Measurements from ENCODE around the gene NCKAP5L.

Gene NCKAP5L

DNA sequence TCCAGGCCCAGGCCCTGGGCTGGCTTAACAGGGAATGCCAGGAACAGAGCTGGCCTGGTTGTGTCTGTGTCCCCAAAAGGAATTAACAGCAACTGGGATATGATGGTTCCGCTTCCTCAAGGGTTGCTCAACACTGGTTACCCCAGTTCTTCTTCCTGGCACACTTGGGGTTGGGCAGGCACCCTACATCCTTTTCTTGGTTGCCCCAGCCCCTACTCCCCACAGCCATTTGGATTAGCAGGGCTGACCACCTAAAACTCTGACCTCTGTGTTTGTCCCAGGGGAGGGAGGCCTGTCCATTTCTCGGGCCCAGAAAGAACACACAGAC is 30.8 kb downstream of the NCKAP5L start:
- no peak for DNase-seq (ENCODE audit: low read depth, low spot score)
- H3K9me3 ChIP-seq (ENCODE audit: insufficient read depth, low read length) = no peaks in the 10 kb centered on the region
- H3K4me1 ChIP-seq (ENCODE audit: insufficient read depth, insufficient read length) = peaks cover 1% of the 10 kb centered on the region
- no peaks in the 10 kb centered on the region for H3K27me3 ChIP-seq (ENCODE audit: insufficient read depth, insufficient read length)
- no peak overlapping the region for H3K9ac ChIP-seq (ENCODE audit: insufficient read length, low read depth)
- no peak overlapping the region for H3K4me3 ChIP-seq (ENCODE audit: insufficient read length, low read depth)
- TF ChIP-seq YY1 (IDR thresholded peaks at IDR 0.05; ENCODE audit: insufficient read depth, insufficient read length) (no peak), ZNF274 (IDR thresholded peaks at IDR 0.05; ENCODE audit: low read depth, low read length) (no peak), SUZ12 (IDR thresholded peaks at IDR 0.05; ENCODE audit: extremely low read depth, insufficient read depth, insufficient read length) (no peak)
- H3K36me3 ChIP-seq (ENCODE audit: insufficient read depth, insufficient read length, low read length) = peaks cover 95% of the 10 kb centered on the region

- Histone ChIP-seq H3K4me3 (ENCODE audit: insufficient read length, low read depth) (no peak overlapping the region), H3K9me3 (ENCODE audit: insufficient read depth, low read length) (no peaks in the 10 kb centered on the region), H3K4me1 (ENCODE audit: insufficient read depth, insufficient read length) (peaks cover 1% of the 10 kb centered on the region), H3K27me3 (ENCODE audit: insufficient read depth, insufficient read length) (no peaks in the 10 kb centered on the region), H3K36me3 (ENCODE audit: insufficient read depth, insufficient read length, low read length) (peaks cover 97% of the 10 kb centered on the region), H3K9ac (ENCODE audit: insufficient read length, low read depth) (no peak overlapping the region)
- TF ChIP-seq ZNF274 (IDR thresholded peaks at IDR 0.05; ENCODE audit: low read depth, low read length) (no peak), SUZ12 (IDR thresholded peaks at IDR 0.05; ENCODE audit: extremely low read depth, insufficient read depth, insufficient read length) (no peak), YY1 (IDR thresholded peaks at IDR 0.05; ENCODE audit: insufficient read depth, insufficient read length) (no peak)
- DNase-seq (ENCODE audit: low read depth, low spot score) = no peak
Observed at GRCh38 chr12:49796606-49797448, 31.4 kb downstream of the NCKAP5L start.

GRCh38 chr12:49796155-49796554 is 32.1 kb downstream of the NCKAP5L start:
- Histone ChIP-seq H3K9ac (ENCODE audit: insufficient read length, low read depth) (no peak overlapping the region), H3K36me3 (ENCODE audit: insufficient read depth, insufficient read length, low read length) (peaks cover 97% of the 10 kb centered on the region), H3K4me1 (ENCODE audit: insufficient read depth, insufficient read length) (peaks cover 7% of the 10 kb centered on the region), H3K4me3 (ENCODE audit: insufficient read length, low read depth) (no peak overlapping the region), H3K27me3 (ENCODE audit: insufficient read depth, insufficient read length) (no peaks in the 10 kb centered on the region), H3K9me3 (ENCODE audit: insufficient read depth, low read length) (no peaks in the 10 kb centered on the region)
- no peak for DNase-seq (ENCODE audit: low read depth, low spot score)
- TF ChIP-seq SUZ12 (IDR thresholded peaks at IDR 0.05; ENCODE audit: extremely low read depth, insufficient read depth, insufficient read length) (no peak), ZNF274 (IDR thresholded peaks at IDR 0.05; ENCODE audit: low read depth, low read length) (no peak), YY1 (IDR thresholded peaks at IDR 0.05; ENCODE audit: insufficient read depth, insufficient read length) (no peak)

GRCh38 chr12:49795654-49796105 is 32.5 kb downstream of the NCKAP5L start:
- H3K9me3 ChIP-seq (ENCODE audit: insufficient read depth, low read length) = no peaks in the 10 kb centered on the region
- H3K27me3 ChIP-seq (ENCODE audit: insufficient read depth, insufficient read length) = no peaks in the 10 kb centered on the region
- no peak overlapping the region for H3K9ac ChIP-seq (ENCODE audit: insufficient read length, low read depth)
- no peak overlapping the region for H3K4me3 ChIP-seq (ENCODE audit: insufficient read length, low read depth)
- H3K36me3 ChIP-seq (ENCODE audit: insufficient read depth, insufficient read length, low read length) = peaks cover 96% of the 10 kb centered on the region
- DNase-seq (ENCODE audit: low read depth, low spot score) = no peak
- H3K4me1 ChIP-seq (ENCODE audit: insufficient read depth, insufficient read length) = peaks cover 8% of the 10 kb centered on the region
- TF ChIP-seq ZNF274 (IDR thresholded peaks at IDR 0.05; ENCODE audit: low read depth, low read length) (no peak), YY1 (IDR thresholded peaks at IDR 0.05; ENCODE audit: insufficient read depth, insufficient read length) (no peak), SUZ12 (IDR thresholded peaks at IDR 0.05; ENCODE audit: extremely low read depth, insufficient read depth, insufficient read length) (no peak)

DNA sequence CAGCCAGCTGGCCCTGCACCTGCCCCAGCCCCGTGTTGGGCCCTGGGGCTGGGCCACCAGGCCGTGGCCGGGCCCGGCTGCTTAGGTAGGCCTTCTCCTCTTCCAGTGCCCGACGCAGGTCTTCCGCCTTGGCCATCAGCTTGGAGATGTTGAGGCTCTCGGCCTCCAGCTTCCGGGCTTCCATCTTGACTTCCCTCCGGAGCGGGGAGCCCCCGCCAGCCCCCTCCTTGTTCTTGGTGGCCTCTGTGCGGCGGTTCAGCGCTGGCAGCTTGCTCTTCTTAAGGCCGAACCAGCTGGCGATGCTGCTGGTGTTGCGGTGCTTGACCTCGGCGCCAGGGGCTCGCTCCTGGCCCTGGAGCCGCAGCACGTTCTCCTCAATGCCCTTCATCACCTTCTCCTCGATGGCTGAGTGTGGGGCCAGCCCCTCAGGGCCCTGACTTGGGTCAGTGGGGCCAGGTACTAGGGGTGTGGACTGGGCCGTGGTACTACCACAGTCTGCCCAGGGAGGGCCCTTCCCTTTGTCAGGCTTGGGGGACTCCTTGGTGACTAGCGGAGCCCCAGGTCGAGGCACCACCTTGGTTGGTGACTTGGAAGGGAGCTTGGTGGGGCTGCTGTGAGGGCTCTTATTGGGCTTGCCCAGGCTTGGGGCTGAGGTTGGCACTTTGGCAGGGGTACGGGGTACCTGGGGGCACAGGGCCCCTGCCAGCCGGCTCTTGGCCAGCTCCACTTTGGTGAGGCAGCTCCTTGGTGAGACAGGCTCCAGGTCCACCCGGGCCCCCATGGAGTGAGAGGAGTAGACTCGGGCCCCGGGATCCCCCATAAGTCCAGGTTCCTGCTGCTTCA is 33.2 kb downstream of the NCKAP5L start:
- Histone ChIP-seq H3K4me1 (ENCODE audit: insufficient read depth, insufficient read length) (peaks cover 8% of the 10 kb centered on the region), H3K9ac (ENCODE audit: insufficient read length, low read depth) (no peak overlapping the region), H3K4me3 (ENCODE audit: insufficient read length, low read depth) (no peak overlapping the region), H3K27me3 (ENCODE audit: insufficient read depth, insufficient read length) (no peaks in the 10 kb centered on the region), H3K9me3 (ENCODE audit: insufficient read depth, low read length) (no peaks in the 10 kb centered on the region), H3K36me3 (ENCODE audit: insufficient read depth, insufficient read length, low read length) (peaks cover 96% of the 10 kb centered on the region)
- DNase-seq (ENCODE audit: low read depth, low spot score) = no peak
- no peak for TF ChIP-seq ZNF274 (IDR thresholded peaks at IDR 0.05; ENCODE audit: low read depth, low read length)
- TF ChIP-seq SUZ12 (IDR thresholded peaks at IDR 0.05; ENCODE audit: extremely low read depth, insufficient read depth, insufficient read length) = no peak
- TF ChIP-seq YY1 (IDR thresholded peaks at IDR 0.05; ENCODE audit: insufficient read depth, insufficient read length) = no peak

DNA sequence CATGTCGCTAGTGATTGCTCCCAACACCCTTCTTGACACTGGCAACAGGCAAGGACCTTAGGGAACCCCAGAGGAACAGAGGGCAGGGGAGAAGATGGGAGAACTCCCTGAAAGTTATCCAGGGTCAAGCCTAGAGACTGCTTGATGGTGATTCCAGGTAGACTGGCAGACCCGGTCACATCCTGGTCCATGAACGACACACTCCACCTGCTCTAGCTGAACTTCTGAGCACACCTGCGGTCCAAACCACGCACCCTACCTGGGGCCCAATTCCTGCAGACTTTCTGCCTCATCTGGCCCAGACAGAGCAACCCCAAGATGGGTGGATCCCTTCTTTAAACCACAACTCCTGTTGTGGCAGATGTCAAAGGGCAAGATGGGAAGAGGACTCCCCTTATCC is 34.2 kb downstream of the NCKAP5L start:
- Histone ChIP-seq H3K4me1 (ENCODE audit: insufficient read depth, insufficient read length) (peaks cover 6% of the 10 kb centered on the region), H3K4me3 (ENCODE audit: insufficient read length, low read depth) (no peak overlapping the region), H3K9me3 (ENCODE audit: insufficient read depth, low read length) (no peaks in the 10 kb centered on the region), H3K27me3 (ENCODE audit: insufficient read depth, insufficient read length) (no peaks in the 10 kb centered on the region), H3K9ac (ENCODE audit: insufficient read length, low read depth) (no peak overlapping the region), H3K36me3 (ENCODE audit: insufficient read depth, insufficient read length, low read length) (peaks cover 95% of the 10 kb centered on the region)
- TF ChIP-seq ZNF274 (IDR thresholded peaks at IDR 0.05; ENCODE audit: low read depth, low read length) (no peak), YY1 (IDR thresholded peaks at IDR 0.05; ENCODE audit: insufficient read depth, insufficient read length) (no peak), SUZ12 (IDR thresholded peaks at IDR 0.05; ENCODE audit: extremely low read depth, insufficient read depth, insufficient read length) (no peak)
- no peak for DNase-seq (ENCODE audit: low read depth, low spot score)

DNA sequence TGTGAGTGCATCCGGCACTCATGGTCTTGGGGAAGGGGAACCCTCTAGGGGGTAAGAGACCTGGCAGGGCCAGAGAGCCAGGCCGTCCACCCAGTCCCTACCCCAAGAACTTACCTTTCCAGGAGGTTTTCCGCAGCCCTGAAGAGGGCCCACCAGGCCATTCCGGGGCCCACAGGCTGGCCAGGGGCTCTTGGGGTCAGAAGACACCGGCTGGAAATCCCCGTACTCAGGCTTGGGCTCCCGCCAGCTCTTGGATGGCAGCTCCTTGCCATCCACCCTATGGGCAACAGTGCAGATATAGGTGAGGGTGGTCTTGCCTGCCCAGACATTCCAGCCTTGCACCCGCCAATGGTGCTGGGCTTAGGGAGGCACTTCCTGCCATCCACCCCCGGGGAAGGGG is 34.6 kb downstream of the NCKAP5L start:
- Histone ChIP-seq H3K27me3 (ENCODE audit: insufficient read depth, insufficient read length) (no peaks in the 10 kb centered on the region), H3K9ac (ENCODE audit: insufficient read length, low read depth) (no peak overlapping the region), H3K36me3 (ENCODE audit: insufficient read depth, insufficient read length, low read length) (peaks cover 91% of the 10 kb centered on the region), H3K4me1 (ENCODE audit: insufficient read depth, insufficient read length) (peaks cover 6% of the 10 kb centered on the region), H3K4me3 (ENCODE audit: insufficient read length, low read depth) (no peak overlapping the region), H3K9me3 (ENCODE audit: insufficient read depth, low read length) (no peaks in the 10 kb centered on the region)
- no peak for DNase-seq (ENCODE audit: low read depth, low spot score)
- TF ChIP-seq ZNF274 (IDR thresholded peaks at IDR 0.05; ENCODE audit: low read depth, low read length) (no peak), YY1 (IDR thresholded peaks at IDR 0.05; ENCODE audit: insufficient read depth, insufficient read length) (no peak), SUZ12 (IDR thresholded peaks at IDR 0.05; ENCODE audit: extremely low read depth, insufficient read depth, insufficient read length) (no peak)
